Activated CD4-positive, alpha-beta T cell treated with anti-CD3 and anti-CD28 coated beads, Interleukin-2, amount 50 U/mL, for 48 hours (primary cell): ENCODE results near the gene CCDC181.
A peak's percentile ranks its signal among the peaks of the same experiment; 100 is the strongest.

Experiments used
- DNase-seq, 2 experiments: peaks; one replicate each; pipeline ENCODE4 v3.0.0-alpha.2; 2020

CCDC181 gene

DNA sequence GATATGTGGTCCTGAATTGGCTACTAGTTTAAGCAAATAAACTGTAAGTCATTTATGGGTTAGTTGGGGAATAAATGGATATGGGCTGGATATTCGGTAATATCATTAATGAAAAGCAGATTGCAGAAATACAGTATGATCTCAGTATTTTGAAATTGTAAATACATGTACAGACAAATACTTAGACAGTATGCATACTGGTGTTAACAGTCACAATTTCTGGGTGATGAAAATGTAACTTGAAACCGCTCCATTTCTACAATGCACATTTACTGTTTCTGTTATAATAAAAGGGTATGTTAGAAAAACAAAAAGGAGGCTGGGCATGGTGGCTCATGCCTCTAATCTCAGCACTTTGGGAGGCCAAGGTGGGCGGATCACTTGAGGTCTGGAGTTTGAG lies 31.3 kb downstream of the CCDC181 start:
- DNase-seq, result no peak

DNA sequence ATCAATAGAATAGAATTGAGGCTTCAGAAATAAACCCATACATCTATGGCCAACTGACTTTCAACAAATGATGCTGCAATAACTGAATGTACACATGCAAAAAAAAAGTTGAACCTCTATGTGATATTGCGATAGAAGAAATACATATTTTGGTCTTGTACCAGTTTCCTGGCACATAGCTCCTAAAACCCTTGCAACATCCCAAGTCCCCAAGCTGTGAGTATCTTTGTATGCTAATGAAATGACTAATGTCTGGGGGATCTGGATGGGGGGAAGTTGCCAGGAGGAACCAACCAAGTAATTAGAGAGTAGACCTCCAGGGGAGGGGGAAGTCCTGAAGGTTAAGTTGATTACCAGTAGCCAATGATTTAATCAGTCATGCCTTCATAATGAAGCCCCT lies 34.9 kb downstream of the CCDC181 start:
- DNase-seq, result no peak

DNA sequence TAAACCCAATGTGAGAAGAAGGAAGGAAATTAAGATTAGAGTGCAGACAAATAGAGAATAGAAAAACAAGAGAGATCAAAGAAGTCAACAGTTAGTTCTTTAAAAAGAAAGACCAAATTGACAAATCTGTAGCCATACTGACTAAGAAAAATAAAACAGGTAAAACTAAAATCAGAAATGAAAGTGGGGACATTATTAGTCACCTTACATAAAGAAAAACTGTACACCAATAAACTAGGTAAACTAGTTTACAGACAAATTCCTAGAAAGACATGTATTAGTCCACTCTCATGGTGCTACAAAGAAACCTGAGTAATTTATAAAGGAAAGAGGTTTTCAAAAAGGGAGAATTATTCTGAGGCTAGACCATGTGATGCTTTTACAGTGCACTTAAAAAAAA lies 37.0 kb downstream of the CCDC181 start:
- DNase-seq, result no peak

DNA sequence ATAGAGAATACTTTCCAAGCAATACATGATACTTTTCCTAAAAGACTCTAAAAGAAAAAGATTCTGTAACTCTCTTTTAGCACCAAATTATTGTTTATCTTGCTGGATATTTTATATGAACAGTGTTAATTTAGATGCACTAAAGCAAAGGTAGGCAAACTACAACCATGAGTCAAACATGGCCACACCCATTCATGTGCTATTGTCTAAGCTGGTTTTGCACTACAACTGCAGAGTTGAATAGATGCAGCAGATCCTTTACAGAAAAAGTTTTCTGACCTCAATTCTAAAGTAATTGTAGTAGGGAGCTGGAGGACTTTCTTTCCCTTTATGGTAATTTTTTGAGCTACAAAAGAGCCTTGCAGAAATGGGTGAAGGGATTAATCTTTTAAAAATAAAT lies 39.9 kb downstream of the CCDC181 start:
- DNase-seq, result no peak

DNA sequence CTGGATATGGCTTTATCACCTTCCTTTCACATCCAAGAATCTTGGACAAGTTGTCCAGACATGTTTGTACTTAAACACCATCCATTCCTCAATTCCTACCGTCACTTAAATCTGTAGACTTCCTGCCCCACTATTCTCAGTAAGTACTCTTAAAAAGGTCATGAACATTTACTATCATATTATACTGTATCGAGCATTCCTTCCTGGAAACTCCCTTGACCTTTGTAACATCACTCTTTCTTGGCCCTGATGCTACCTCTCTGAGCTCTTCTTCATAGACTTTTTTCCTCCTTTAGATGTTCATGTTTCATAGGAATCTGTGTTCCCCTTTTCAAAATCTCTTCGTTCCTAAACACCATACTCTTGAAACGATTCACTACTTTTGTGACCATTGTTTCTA lies 43.8 kb downstream of the CCDC181 start:
- DNase-seq, result no peak

DNA sequence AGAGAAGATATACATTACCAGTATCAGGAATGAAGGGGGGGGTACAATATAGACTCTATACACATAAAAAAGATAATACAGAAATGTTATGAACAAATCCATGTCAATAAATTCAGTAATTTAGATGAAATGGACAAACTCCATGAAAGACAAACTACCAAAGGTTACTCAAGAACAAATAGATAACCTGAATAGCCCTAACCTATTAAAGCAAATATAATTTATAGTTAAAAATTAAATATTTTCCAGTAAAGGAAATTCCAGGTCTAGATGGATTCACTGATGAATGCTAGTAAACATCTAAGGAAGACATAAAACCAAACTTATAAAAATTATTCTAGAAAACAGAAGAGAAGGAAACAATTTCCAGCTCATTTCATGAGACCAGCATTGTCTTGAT lies 46.1 kb downstream of the CCDC181 start:
- no peak for DNase-seq

DNA sequence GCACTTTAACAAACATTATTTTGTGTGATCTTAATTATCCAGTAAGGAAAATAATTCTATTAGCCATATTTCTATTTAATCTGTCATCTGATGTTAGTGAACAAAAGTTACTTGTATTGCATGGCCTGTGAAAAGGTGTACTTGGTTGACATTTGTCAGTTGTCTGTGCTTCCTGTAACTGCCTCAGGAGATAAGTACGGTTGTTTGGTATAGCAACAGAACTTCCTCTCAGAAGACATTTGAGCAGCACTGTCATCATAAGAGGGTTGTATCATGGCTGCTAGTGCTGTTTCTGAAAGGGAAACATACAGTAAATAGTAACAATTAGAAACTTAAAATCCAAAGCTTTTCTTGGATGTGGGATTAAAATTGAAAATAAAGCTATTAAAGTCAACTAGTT lies 55.9 kb downstream of the CCDC181 start:
- no peak for DNase-seq

DNA sequence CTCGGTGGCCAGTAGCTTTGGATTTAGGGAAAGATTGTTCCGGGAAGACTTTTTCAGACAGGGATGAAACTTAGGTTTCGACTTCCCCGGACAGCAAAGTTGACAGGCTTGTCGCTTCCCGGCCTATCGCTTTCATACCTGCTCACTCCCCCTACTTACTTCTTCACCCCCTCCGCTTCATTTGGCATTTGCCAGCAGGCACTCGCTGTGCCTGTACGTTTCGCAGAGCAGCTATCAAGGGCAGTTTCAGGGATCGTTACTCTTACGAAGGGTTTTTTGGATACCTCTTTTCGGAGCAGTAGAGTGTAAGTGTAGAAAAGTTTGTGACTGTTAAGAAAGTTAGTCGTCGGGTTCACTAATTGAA lies 58.9 kb downstream of the CCDC181 start:
- DNase-seq, result peak; percentile 22 to 28

DNA sequence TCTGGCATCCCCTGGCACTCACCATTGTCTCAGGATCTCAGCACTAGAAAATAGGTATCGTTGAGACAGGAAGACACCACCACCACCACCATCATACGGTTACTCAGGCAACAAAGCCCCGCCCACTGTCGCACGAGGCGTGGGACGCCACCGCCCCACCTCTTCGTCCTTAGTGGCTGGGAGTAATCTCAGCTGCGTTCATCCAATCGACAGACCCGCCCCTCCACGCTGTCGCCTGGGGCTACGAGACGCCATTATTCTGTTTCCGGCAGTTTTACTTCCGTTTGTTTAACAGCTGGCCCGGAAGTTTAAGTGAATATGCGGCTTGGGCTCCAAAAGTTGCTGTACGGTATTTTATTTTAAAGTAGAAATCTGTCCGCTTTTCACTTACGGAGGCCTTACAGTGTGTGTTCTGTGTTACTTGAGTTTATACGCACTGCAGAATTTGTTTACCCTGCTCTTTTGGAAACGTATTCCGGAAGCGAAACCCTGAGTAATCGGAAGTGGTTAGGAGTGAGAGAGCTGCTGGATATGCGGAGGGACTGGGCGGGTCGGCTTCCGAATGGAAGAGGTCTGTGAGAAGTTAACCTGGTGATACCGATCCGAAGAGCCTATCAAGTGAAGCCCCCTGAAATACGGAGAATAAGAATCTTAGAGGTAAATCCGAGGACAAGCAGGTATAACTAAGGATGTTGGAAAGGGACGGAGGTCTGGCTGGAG lies 59.4 kb downstream of the CCDC181 start, which contains the start of the genes BLZF1 and NME7:
BLZF1 (plus strand) TSS at position 510 of the 720 bp plus-strand sequence. CDS start 1,328 bp downstream, outside the sequence.
NME7 (minus strand) TSS at position 112 of the 720 bp plus-strand sequence; CDS start at position 25, 87 bp downstream.
- peak; percentile 99 for DNase-seq

DNA sequence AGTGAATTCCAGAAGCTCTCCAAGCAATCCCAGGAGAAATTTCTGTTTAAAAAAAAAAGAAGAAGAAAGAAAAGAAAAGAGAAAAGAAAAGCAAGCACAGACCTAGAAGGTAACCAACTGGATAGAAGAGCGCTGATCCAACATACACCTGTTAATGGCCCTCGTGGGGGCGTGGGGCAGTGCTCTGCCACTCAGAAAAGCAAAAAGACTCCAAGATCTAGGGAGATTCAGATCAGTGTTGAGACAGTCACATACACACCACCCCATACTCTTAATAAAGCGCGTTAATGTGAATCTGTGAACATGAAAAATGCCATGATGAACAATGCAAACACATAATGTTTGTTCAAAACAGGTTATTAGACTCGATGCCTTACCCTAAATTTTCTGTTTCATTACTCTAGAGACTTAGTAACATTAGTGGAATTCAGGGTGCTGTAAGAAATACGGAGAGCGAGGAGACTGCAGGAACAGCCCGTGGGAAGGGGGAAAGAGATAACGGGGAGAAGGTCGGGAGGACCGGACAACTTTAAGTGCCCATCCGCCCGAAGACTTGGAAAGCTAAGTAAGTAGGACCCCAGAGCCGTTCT lies 60.1 kb downstream of the CCDC181 start:
- DNase-seq, result no peak

DNA sequence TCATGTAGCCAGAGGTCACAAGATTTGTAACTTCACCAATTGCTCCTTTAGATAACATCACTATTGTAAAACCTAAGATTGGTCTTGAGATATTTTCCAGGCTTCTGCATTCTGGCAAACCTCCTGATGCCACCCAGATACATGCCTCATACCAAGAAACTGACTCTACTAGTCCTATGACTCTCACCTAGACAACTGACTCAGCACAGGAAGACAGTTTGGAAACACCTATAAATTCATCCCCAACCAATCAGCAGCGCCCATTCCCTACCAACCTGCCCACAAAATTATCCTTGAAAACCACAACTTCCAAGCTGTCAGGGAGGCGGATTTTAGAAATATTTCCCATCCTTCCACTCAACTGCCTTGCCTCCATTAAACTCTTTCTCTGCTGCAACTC lies 62.3 kb downstream of the CCDC181 start:
- no peak for DNase-seq

DNA sequence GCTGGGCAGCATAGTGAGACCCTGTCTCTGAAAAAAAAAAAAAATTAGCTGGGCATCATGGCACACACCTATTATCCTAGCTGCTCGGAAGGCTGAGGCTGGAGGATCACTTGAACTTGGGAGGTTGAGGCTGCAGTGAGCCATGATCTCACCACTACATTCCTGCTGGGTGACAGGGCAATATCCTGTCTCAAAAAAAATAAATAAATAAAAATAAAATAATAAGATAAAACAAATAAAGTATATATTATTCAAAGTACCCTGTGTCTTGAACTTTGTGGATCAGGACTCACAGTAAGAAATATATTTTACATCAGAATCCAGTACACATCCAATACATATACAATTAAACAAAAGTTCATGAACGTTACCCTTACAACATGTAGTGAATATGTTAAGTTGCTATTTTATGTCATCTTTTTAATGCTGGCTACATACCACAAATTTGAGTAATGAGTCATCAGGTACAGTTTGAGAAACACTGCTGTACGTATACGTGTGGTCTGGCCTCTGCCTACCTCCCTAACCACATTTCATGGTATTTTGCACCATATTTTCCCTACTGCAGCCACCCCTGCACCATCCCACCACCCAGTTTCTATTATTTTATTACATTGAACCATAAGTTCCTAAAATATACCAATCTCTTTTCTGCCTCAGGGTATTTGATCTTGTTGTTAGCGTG lies 64.1 kb downstream of the CCDC181 start:
- peak; percentile 33 to 41 for DNase-seq

DNA sequence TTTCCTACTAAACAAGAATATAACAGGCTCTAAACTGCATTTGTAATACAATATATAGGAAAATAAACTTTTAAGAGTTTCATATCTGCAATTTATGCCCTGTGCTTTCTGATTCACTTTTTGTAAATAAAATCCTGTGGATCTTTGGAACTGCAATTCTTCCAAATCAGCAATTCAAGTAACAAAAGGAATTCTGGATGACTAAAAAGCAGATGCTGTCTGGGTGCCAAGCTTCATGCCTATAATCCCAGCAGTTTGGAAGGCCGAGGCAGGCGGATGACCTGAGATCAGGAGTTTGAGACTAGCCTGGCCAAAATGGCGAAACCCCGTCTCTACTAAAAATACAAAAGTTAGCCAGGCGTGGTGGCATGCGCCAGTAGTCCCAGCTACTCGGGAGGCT lies 66.0 kb downstream of the CCDC181 start:
- DNase-seq, result no peak

DNA sequence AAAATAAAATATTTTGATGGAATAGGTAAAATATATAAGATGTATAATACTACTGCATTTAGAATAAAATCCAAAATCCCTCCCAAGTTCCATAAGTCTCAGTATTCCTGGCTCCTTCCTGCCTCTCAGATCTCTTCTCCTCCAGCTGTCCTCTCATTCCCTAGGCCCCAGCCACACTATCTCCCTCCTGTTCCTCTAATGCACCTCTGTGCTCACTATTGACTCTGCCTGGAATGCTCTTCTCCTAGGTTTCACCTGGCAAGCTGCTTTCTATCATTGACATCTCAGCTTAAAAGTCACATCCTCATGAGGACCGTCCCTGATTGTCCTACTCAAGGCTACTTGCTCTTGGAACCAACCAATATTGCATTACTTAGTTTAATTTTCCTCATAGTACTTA lies 66.9 kb downstream of the CCDC181 start:
- DNase-seq, result no peak

DNA sequence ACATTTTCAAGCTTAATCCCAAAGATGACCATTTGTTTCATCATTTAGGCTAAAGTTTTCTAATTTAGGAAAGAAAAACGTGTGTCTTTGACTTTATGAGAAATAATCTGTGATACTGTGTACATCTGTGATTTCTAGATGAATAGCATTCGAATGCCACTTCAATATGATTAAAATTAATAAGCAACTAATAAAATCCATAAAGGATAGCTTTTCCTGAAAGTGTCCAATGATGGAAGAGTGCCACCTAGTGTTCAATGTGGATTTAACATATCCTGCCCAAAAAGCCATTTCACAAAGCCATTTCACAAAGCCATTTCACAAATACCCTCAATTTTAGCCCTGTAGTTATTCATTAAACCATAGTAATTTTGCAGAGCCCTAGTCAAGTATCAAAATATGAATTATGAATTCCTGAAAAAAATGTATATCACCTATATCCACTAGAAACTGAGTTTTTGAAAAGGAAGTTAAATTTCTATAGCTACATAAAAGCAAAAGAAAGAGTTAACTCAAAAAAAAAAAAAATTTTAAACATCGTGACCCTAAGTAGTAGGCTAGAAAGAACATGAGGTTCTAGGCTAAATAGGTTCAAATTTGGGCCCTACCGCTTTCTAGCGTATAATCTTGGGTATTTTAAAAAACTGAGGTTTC lies 78.8 kb downstream of the CCDC181 start:
- no peak for DNase-seq

DNA sequence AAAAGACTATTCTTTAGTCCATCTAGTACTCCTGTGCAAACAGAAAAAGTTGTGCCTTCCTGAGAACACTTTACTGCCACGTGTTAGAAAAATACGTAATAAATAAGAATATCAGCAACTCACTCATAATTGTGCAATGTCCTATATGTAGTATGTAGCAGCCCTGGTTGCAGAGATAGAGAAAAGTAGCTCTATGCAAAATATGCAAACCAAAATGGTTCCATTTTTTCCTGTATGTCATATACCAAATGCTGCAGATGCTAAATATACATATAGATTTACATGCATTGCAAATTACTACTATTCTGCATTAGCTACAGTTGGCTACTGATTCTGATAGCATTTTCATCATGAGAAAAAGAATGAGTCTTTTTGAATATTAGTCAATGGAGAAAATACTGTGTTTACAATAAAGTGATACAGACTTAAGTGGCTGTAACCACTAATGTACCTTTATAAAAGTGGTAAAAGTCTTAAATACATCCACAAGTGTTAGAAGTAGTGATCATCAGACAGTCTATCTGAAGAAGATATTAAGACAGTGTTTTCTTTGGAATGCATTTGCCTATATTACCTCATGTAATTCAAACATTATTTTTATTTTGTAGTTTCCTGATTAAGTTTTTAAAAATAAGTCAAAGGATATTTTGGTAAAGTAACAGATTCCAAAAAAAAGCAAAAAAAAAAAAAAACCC lies 79.4 kb downstream of the CCDC181 start:
- DNase-seq, result no peak

DNA sequence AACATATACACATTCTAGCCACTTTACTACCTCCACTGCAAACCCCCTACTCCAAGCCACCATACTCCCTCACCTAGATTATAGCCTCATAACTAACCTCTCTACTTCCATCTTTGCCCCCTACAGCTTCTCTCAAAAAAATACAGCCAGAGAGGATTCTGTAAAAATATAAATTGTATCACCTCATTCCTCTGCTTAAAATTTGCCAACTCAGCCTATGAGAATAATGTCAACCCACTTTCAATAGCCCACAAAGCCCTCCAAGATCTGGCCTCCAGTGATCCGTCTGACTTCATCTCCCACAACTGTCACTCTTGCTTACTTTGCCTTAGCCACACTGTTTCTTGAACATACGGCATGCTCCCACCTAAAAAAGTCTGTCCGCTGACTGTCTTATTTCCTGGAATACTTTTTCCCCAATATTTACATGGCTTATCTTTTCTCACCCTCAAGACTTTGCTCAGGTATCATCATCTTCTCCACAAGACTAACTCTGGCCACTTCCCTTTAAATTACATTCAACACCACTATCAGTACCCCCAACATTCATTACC lies 81.2 kb downstream of the CCDC181 start:
- DNase-seq, result no peak

DNA sequence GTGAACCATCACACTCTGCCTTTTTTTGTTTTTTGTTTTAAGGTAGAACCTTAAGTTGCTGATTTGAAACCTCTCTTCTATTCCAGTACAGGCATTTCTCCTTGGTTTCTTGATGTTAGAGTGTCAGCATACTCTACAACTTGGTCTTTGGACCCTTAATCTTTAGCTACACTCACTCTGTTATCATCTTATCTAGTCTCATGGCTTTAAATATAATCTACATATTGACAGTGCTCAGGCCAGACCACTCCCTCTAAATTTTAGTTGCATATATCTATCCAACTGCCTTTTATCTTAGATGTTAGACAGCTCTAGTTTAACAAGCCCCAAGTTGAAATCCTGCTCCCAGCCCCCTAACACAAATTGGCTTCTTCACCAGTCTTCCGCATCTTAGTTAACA lies 81.8 kb downstream of the CCDC181 start:
- no peak for DNase-seq
